GM21528 (cell line): ENCODE measurements around the gene ADCY7.

Source experiments
- ATAC-seq: cut with Tn5 transposase; IDR thresholded peaks from one replicate; pipeline ENCODE4 v1.9.1; 2021; ENCODE audit warnings: mild to moderate bottlenecking, moderate library complexity; ENCODE audit not compliant: unreplicated experiment, low FRiP score

ADCY7 gene

DNA sequence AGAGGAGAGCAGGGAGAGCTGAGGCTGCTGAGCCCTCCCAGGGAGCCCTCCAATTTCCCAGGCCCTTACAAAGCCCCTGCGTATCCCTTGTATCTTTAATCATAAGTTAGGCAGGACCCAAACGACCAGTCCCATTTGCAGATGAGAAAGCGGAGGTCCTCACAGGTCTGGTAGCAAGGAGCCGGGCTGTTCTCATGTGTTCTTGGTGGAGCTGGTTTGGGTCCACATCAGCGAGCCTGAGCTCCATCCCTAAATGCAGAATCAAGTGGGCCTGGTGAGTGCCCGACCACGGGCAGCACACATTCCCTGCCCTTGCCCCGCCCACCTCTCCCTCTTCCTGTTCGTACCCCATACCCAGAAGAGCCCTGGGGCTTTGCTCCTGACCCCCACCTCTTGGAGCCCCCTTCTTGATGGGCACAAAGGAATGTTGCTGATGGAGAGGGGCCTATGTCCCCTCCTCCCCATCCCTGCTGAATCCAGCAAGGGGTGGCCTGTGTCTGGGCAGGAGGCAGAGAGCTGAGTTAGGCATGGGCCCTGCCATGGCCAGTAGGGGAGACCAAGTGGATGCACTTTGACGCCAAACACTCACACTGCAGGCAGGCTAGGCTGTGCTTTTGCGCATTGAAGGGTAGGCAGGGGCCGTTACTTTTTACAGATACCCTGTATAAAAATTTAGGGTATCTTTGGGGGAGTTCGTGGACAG, 18.3 kb upstream of the ADCY7 start:
- no peak for ATAC-seq

DNA sequence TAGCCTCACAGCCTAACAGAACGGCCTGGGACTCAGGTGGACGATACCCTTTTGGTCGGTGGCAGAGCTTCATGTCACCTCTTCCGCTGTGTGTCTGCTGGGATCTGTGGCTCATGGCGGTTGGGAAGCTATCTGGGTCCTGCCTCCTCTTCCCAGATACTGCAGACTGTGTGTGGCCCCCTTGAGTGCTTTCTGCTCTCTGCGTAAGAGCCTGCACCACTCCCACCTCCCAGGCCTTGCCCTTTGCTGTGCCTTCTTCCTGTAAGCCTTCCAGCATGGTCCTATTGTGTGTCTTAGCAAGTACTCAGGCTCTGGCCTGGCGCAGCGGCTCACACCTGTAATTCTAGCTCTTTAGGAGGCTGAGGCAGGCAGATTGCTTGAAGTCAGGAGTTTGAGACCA, 17.5 kb upstream of the ADCY7 start:
- no peak for ATAC-seq

DNA sequence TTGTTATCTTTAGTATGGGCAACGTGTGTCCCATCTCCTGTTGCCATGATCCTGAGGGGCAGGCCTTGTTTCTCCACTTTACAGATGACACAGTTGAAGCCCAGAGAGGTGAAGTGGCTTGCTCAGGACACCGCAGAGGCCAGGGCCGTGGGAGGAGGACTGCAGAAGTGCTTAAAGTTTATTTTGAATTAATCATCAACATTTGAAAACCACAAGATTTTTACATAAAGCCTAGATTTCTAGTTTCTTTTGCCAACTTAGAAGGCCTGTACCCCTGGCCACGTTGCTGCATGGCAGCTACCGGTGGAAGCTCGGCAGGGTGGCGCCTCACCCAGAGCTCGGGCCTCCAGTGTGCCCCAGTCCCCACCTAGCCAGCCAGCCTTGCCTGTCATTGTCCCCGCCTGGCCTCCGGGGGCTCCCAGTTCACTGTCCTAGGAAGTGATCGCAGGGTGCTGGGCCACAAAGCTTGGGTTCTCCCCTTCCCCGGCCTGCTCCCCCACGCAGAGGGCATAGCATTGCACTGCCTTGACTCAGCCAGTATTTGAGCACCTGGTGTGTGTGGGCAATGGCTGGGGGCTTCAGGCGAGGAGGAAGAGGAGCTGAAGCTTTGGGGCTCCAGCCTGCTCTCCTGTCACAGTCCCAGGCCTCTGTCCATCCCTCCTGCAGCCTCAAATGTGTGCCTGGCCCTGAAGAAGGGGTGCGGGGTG, 14.8 kb upstream of the ADCY7 start:
- ATAC-seq: no peak

- no peak for ATAC-seq
Measured at GRCh38 chr16:50252082-50252611, 14.2 kb upstream of the ADCY7 start.

GRCh38 chr16:50252874-50253513, 13.4 kb upstream of the ADCY7 start:
- no peak for ATAC-seq

DNA sequence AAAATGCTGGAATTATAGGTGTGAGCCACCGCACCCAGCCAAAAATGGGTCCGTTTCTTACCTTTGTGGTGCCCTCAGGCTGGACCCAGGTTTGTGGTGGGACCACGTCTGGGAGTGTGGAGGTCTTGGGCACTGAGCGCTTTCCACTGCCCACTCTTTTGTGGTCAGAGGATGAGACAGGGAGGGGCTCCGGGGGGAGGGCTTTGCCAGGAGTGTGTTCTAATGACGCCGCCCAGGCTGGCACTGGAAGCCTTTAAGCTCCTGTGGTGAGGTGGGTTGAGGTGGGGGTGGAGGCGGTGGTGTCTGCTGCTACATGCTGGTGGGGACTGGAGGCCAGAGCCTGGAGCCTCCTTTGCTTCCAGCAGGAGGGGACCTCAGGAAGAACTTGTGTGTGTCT, 12.8 kb upstream of the ADCY7 start:
- ATAC-seq: no peak

- ATAC-seq: no peak
Measured at GRCh38 chr16:50254072-50254471, 12.3 kb upstream of the ADCY7 start.

DNA sequence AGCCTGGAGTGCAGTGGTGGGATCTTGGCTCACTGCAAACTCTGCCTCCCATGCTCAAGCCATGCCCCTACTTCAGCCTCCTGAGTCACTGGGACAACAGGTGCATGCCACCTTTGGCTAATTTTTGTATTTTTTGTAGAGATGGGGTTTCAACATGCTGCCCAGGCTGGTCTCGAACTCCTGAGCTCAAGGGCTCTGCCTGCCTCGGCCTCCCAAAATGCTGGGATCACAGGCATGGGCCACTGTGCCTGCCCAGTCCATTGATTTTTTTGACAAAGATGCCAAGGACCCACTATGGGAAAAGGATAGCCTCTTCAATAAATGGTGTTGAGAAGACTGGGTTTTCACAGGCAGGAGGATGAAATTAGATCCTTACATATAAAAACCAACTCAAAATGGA, 10.8 kb upstream of the ADCY7 start:
- ATAC-seq: no peak

DNA sequence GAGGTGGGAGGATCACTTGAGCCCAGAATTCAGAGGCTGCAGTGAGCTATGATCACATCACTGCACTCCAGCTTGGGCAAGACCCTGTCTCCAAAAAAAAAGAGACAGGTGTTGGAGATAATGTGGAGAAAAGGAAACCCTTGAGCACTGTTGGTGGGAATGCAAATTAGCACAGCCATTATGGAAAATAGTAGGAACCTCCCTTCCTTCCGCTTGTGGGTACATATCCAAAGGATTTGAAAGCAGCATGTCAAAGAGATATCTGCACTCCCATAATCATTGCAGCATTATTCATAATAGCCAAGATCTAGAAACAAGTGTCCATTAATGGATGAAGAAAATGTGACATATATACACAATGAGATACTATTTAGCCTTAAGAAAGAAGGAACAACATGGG, 9.7 kb upstream of the ADCY7 start:
- ATAC-seq: no peak

- ATAC-seq: no peak
Measured at GRCh38 chr16:50257876-50258275, 8.5 kb upstream of the ADCY7 start.

DNA sequence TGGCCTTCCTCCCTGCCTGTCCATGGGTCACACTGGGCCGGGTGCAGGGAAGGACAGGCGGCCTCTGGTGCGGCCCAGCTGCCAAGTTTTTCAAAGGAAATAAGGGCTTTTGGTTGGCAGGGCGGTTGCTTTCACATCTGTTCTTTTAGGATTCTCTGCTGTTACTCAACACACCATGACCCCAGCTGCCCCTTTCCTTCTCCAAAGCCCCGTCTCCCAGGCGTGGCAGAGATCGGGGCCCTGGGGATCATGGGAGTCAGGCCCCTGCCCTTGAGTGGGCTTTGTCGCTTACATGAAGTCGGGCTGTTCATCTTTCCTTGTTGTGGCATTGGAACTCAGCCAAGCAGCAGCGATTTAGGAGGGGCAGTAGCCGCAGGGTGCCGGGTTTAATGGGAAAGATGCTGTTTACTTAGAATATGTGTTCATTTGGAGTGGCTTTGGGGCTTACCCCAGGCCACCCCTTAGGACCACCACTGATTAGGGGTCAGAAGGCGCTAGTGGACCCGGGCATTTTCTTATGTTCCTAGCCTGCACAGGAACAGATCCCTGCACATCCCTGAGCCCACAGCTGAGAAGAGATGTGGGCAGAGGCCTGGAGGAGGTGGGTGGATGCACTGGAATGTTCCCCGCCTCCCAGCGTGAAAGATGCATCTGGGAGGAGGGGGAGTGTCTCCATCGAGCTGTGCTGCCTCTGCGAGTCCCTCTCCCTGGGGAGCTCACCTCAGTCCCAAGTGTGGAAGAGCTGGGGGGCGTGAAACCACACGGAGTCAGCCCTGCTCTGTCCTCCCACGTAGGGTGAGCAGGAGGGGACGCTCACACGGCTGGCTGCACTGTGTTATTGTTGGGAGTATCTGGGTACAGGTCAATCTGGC, 6.8 kb upstream of the ADCY7 start:
- ATAC-seq: no peak

GRCh38 chr16:50260206-50261159, 5.9 kb upstream of the ADCY7 start:
- no peak for ATAC-seq

GRCh38 chr16:50261160-50261706, 5.1 kb upstream of the ADCY7 start:
- ATAC-seq: no peak

DNA sequence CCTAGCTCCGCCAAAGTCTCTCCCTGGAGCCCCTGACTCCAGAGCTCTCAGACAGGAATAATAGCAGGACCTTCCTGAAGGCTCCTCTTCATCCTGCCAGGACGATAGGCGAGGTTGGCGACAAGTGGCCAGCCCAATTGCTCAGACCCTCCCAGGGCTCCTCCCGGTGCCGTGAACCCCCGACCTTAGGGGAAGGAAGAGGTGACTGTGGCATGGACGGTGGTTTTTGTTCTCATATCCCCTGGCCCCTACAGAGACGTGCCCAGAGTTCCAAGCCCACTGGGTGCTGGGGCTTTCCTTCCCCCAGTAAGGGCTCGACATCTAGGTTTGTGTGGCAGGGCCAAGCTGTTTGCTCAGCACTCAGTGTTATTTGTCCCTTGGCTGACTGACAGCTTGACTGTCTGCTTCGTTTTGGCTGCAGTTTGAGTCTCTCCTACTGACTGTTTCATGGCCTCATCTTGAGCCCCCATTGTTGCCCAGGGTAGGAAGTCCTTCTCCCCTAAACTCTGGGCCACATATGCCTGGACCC, 4.6 kb upstream of the ADCY7 start:
- ATAC-seq: no peak

DNA sequence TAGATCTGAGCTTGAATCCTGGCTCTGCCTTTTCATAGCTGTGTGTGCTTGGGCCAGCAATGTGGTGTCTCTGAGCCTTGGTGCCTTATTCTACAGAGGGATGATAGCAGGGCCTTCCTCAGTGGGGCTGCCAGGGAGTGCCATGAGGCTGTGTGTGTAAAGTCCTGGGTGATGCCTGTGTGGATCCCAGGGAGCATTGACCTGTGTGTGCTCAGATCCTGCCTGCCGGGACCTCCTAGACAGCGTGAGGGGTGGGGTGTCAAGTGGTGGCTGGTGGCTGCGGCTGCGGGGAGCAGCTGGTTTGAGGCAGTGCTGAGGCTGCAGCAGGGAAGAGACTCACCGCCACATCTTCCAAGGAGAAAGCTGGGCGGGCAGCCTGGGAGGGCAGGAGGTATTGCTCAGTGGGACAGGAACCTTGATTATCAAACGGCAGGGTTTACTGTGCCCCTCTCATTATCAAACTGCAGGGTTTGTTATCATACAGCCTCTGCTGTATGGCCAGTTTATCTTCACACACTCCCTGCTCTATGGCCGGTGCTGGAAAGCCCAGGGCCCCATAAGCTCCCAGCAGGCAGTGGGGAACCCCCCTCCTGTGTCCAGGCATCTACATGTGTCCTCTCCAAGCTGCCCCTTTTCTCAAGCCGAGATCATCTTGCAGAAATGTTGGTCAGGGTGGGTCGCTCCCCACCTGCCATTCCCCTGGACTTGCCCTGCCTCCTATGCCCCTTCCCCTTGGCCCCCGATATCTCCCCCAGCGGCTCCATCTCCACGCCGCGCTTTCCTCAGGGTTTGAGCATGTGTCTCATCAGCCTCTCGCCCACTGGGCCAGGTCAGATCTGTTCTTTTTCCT, 3.1 kb upstream of the ADCY7 start:
- ATAC-seq: no peak

DNA sequence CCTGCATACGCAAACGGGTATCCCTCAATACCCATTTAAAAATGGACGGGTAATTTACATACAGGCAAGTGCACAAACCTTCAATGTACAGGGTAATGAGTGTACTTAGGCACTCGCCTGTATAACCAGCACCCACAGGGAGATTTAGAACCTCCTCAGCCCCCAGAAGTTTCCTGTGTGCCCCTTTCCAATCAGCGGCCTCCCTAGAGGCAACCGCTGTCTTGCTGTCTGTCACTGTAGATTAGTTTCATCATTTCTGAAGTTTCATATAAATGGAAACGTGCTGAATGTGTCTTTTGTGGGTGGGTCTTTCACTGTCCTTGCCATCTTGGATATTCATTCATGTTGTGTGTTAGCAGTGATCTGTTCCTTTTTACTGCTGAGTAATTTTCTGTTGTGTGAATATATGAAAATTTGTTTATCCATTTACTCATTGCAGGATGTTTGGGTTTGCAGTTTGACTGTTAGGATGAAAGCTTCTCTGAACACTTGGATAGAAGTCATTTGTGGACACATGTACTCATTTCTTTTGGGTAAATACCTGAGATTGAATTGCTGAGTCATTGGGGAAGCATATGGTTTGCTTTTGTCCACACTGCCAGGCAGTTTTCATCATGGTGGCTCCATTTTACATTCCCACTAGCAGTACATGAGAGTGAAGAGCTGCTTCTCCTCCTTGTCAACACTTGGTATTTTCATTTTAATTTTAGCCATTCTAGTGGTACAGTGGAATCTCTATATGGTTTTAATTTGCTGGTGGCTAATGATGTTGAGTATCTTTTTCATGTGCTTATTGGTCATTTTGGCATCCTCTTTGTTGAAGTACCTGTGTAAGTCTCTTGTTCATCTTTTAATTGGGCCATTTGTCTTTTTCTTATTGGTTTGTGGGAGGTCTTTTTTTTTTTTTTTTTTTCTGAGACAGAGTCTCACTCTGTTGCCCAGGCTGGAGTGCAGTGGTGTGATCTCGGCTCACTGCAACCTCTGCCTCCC, 2.1 kb upstream of the ADCY7 start:
- ATAC-seq: no peak

GRCh38 chr16:50265260-50265659, 1.1 kb upstream of the ADCY7 start:
- no peak for ATAC-seq
